Glutamatergic neuron (in vitro differentiated cells): Measurements from ENCODE around the gene MPND. TPM values are rescaled to one million over a fixed set of nuclear protein-coding genes. Genes with fewer than 3 reads are reported as not detected.

Experiments
- DNase-seq: peaks from one replicate; pipeline ENCODE4 v3.0.0; 2022
- H3K27ac Mint-ChIP-seq: one replicate; pipeline ENCODE4 v1.8.0; 2020; ENCODE audit warnings: mild to moderate bottlenecking, mixed read lengths, inconsistent platforms; ENCODE audit not compliant: unreplicated experiment
- H3K27me3 Mint-ChIP-seq: one replicate; pipeline ENCODE4 v1.8.0; 2020; ENCODE audit warnings: mild to moderate bottlenecking, moderate library complexity, mixed read lengths, inconsistent platforms; ENCODE audit not compliant: unreplicated experiment
- H3K36me3 Mint-ChIP-seq: one replicate; pipeline ENCODE4 v1.8.0; 2020; ENCODE audit warnings: mild to moderate bottlenecking, mixed read lengths, inconsistent platforms; ENCODE audit not compliant: unreplicated experiment
- H3K4me1 Mint-ChIP-seq: one replicate; pipeline ENCODE4 v1.8.0; 2020; ENCODE audit warnings: mild to moderate bottlenecking, low read depth, mixed read lengths, inconsistent platforms; ENCODE audit not compliant: unreplicated experiment
- H3K4me3 Mint-ChIP-seq: one replicate; pipeline ENCODE4 v1.8.0; 2020; ENCODE audit warnings: mild to moderate bottlenecking, mixed read lengths, inconsistent platforms; ENCODE audit not compliant: unreplicated experiment
- H3K9me3 Mint-ChIP-seq: one replicate; pipeline ENCODE4 v1.8.0; 2020; ENCODE audit warnings: mild to moderate bottlenecking, moderate library complexity, mixed read lengths, inconsistent platforms; ENCODE audit not compliant: unreplicated experiment
- CTCF ChIP-seq: fragments of 200-600 bp; sonication (generic); IDR thresholded peaks from one replicate; pipeline ENCODE4 v1.5.0; 2021; ENCODE audit not compliant: partially characterized antibody, unreplicated experiment
- total RNA-seq: library from RNA; stranded (reverse); fragmentation: NEBNext Ultra II Directional; extraction: Animal tissue kit (Norgen Biotek cat#: 25700); gene quantifications from one replicate; pipeline ENCODE4 v1.2.1, GENCODE V29; 2021; ENCODE audit not compliant: unreplicated experiment

MPND gene
- total RNA-seq, 1 donor from 2014 or later, result 56.7 TPM

DNA sequence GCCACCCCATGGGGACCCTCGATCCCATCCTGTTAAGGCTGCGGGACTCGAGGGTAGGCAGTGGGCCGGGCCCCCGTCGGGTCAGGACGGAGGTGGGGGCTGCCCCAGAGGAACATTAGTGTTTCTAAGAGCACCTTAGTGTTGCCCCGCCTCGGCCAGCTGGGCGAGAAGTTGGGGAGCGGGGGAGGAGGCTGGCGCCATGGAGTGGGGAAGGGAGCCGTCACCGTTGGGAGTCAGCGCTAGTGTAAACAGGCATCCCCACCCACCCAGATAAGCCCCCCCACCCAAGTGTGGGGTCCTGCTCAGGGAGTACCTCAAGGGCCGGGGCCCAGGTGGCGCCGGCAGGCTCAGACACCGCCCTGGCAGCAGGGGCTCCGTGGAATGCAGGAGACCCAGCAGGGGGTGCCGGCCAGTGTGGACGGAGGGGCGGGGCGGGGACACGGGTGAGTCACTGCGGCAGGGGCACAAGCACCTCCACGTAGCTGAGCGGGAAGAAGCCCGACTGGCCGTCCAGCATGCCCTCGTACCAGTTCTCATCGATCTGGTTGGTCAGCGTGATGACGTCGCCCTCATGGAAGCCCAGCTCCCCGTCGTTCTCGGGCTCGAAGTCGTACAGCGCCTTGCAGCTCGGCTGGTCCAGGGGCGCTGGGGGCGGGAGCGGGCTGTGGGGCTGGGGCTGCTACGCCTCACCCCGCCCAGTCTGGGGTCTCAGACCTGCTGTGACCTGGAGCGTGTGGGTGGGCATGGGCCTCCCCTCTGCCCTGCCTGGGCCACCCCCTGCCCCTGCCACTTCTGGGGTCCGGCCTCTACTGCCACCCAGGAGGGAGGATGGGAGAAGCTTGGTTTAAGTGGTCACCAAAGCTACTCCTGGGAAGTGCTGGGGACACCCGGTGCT lies 18.0 kb downstream of the MPND start:
- Mint-ChIP-seq H3K27ac (peak overlapping the region; percentile 95), H3K4me1 (peaks cover 10% of the 10 kb centered on the region)

DNA sequence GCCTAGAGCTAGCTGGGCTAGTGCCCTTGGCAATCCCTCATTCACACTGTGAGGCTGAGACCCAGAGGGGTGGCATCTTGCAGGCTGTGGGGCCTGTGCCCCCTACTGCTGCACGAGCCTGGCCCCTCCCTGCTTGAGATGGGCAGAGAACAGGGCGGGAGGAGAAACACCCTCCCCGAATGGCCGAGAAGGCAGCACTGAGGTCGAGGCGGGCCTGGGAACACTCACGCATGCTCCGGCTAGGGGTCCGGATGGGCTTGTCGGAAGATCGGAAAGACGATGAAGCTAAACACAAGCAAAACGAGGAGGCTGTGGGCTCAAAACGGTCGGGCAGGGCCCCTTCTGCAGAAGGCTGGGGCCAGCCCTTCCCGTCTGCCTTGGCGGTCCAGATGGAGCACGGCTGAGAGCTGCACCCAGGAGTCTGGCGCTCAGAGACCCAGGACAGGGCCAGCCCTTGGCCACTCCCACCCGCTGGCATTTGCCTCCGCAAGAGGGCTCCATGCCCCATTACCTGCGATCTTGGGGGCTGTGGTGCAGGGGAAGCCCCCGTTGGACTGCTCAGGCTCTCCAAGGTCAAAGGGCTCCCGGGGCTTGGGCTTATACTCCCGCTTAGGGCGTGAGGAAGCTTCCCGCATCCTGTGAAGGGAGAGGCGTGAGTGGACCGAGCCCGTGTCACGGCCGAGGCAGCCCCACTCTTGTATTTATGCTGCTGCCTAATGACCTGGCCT lies 18.9 kb downstream of the MPND start:
- H3K36me3 Mint-ChIP-seq, result no peaks in the 10 kb centered on the region
- no peak for DNase-seq
- peak overlapping the region; percentile 28 for H3K4me3 Mint-ChIP-seq
- H3K9me3 Mint-ChIP-seq, result peaks cover 15% of the 10 kb centered on the region
- no peak for TF ChIP-seq CTCF
- peak overlapping the region; percentile 73 for H3K27ac Mint-ChIP-seq
- H3K4me1 Mint-ChIP-seq, result peaks cover 11% of the 10 kb centered on the region
- peaks cover 22% of the 10 kb centered on the region for H3K27me3 Mint-ChIP-seq

More for the DNA sequence above, 18.0 kb downstream of the MPND start:
- H3K27me3 Mint-ChIP-seq, result peaks cover 16% of the 10 kb centered on the region
- no peaks in the 10 kb centered on the region for H3K36me3 Mint-ChIP-seq
- TF ChIP-seq CTCF, result no peak
- no peak overlapping the region for H3K4me3 Mint-ChIP-seq
- no peak for DNase-seq
- peaks cover 12% of the 10 kb centered on the region for H3K9me3 Mint-ChIP-seq

- TF ChIP-seq CTCF, result no peak
- Mint-ChIP-seq H3K27ac (peak overlapping the region; percentile 33), H3K27me3 (peaks cover 25% of the 10 kb centered on the region), H3K36me3 (no peaks in the 10 kb centered on the region), H3K9me3 (peaks cover 18% of the 10 kb centered on the region), H3K4me1 (peaks cover 17% of the 10 kb centered on the region), H3K4me3 (no peak overlapping the region)
- DNase-seq, result no peak
Observed at GRCh38 chr19:4362831-4363545, 19.6 kb downstream of the MPND start.

DNA sequence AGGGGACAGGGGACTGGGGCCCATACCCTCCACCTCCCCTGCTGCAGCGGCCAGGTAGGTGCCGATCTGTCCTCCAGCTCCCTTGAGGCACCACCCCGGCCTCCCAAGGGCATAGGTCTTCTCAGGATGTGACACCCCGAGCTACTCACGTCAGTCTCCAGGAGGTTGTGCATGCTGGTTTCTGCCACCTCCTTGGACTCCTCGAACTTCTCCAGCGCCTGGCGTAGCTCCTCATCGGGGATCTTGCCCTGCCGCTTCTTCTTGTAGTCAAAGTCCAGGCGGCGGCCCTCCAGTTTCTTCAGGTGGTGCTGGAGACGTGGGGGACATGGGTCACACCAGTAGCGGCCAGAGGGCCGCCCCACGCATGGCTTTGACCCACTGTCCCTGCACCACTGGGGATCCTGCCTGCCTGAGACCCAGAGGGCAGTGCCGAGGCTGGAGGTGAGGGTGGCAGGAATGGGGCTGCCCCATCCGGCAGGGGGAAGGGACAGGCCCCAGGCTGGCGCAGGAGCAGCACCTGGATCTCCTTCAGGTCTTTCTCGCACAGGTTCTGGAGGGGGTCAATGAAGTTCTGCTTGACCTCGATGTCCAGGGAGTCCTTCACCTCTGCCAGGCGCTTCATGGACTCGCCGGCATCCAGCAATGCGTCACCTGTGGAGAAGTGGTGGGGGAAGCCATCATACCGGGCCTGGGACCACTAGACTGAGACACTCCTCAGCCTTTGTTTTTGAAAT lies 20.4 kb downstream of the MPND start:
- no peak for TF ChIP-seq CTCF
- Mint-ChIP-seq H3K4me1 (peaks cover 19% of the 10 kb centered on the region), H3K27me3 (peaks cover 28% of the 10 kb centered on the region), H3K27ac (no peak overlapping the region), H3K4me3 (no peak overlapping the region), H3K36me3 (no peaks in the 10 kb centered on the region), H3K9me3 (peaks cover 23% of the 10 kb centered on the region)
- DNase-seq, result no peak
